ENCODE data around the gene GOLGA8T.
"Not testable (repeated sequence)": the region's sequence is repeated elsewhere in the genome, so short reads cannot be mapped to it uniquely, and the experiment has no call there.

Gene GOLGA8T, protein sequence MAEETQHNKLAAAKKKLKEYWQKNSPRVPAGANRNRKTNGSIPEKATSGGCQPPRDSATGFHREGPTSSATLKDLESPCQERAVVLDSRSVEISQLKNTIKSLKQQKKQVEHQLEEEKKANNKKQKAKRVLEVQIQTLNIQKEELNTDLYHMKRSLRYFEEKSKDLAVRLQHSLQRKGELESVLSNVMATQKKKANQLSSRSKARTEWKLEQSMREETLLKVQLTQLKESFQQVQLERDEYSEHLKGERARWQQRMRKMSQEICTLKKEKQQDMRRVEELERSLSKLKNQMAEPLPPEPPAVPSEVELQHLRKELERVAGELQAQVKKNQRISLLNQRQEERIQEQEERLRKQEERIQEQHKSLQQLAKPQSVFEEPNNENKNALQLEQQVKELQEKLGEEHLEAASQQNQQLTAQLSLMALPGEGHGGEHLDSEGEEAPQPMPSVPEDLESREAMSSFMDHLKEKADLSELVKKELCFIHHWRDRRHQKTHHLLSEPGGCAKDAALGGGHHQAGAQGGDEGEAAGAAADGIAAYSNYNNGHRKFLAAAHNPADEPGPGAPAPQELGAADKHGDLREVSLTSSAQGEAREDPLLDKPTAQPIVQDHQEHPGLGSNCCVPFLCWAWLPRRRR

DNA sequence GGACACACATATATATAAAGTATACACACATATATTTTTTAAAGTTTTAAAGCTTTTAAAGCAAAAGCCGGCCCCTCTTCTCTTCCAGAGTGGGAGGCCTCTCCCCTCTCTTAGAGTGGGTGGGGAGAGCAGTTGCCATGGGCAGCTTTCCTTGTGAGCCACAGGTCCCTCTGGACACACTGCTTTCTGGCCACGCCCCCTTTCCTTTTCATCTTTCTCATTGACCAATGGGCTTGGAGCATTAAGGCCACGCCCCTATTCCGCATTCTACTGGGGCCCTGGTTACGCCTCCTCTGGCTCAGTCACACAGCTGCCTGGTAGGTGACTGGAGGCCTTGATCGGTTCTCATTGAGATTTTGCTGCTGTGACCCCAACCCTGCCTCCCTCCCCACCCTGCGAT is at the start of gene GOLGA8T:
Gene GOLGA8T (plus strand): TSS at position 301 of the 400 bp plus-strand sequence. CDS start 98 bp downstream, at position 399.
- H3K36me3 ChIP-seq (ENCODE audit: control insufficient read depth, insufficient read depth, low read length); H3K9ac ChIP-seq (ENCODE audit: low read length); H3K9me3 ChIP-seq (ENCODE audit: control insufficient read depth, low read length); H3K4me1 ChIP-seq (ENCODE audit: control insufficient read depth, insufficient read depth, low read length); H3K4me3 ChIP-seq (ENCODE audit: low read length); H3K27me3 ChIP-seq (ENCODE audit: control insufficient read depth, insufficient read depth, low read length): not testable (repeated sequence)

DNA sequence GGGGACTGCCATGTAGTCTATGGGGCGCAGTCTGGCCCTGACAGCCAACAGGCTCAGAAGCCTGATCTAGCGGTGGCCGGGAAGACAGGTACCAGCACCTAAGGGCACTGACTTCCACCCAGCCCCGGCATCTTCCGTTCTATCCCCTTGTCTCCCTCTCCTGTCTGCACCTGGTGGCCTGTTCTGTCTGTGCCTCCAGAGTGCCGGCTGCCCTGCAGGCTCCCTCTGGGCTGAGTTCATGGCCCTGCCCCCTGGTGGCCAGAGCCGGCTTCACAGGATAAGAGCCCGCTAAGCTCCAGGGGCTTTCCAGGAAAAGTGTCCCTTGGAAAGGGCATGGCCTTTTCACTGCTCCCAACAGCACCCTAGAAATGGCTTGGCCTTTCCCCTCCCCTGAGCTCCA is 37.0 kb upstream of the GOLGA8T start:
- not testable (repeated sequence) for H3K27me3 ChIP-seq (ENCODE audit: control insufficient read depth, insufficient read depth, low read length); H3K4me3 ChIP-seq (ENCODE audit: low read length); H3K4me1 ChIP-seq (ENCODE audit: control insufficient read depth, insufficient read depth, low read length); H3K9me3 ChIP-seq (ENCODE audit: control insufficient read depth, low read length); H3K9ac ChIP-seq (ENCODE audit: low read length); H3K36me3 ChIP-seq (ENCODE audit: control insufficient read depth, insufficient read depth, low read length)

DNA sequence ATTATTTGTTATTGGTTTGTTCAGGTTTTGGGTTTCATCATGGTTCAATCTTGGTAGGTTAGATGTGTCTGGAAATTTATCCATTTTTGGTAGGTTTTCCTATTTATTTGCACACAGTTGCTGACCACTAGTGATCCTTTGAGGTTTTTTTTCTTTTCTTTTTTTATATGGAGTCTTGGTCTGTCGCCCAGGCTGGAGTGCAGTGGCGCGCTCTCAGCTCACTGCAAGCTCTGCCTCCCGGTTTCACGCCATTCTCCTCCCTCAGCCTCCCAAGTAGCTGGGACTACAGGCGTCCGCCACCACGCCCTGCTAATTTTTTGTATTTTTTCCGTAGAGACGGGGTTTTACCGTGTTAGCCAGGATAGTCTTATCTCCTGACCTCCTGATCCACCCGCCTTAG is 32.0 kb upstream of the GOLGA8T start:
- not testable (repeated sequence) for H3K4me1 ChIP-seq (ENCODE audit: control insufficient read depth, insufficient read depth, low read length); H3K27me3 ChIP-seq (ENCODE audit: control insufficient read depth, insufficient read depth, low read length); H3K9ac ChIP-seq (ENCODE audit: low read length)

DNA sequence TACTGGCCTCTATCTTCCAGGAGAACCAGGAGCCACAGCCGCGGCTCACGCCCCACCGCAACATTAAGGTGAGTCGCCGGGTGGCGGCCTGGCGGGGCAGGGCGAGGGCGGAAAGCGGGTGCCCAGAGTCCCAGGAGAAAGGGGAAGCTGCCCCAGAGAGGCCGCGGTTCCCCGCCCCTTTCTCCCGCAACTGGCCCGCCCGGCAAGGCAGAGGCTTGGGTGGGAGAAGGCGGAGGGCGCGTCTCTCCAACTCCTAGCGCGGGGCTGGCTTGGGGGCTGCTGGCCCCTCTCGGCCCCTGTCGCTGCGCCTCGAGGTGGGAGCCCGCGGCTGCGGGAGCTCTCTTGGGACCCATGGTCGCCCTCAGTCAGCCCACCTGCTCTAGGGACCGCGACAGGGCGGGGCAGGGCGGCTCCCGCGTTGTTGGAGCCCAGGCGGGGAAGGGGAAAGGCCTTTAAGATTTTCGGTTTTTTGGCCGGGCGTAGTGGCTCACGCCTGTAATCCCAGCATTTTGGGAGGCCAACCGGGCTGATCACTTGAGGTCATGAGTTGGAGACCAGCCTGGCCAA is 30.8 kb upstream of the GOLGA8T start:
- H3K27me3 ChIP-seq (ENCODE audit: control insufficient read depth, insufficient read depth, low read length); H3K4me3 ChIP-seq (ENCODE audit: low read length); H3K9ac ChIP-seq (ENCODE audit: low read length); H3K36me3 ChIP-seq (ENCODE audit: control insufficient read depth, insufficient read depth, low read length); H3K4me1 ChIP-seq (ENCODE audit: control insufficient read depth, insufficient read depth, low read length); H3K9me3 ChIP-seq (ENCODE audit: control insufficient read depth, low read length): not testable (repeated sequence)

More for the DNA sequence above, 32.0 kb upstream of the GOLGA8T start:
- not testable (repeated sequence) for H3K36me3 ChIP-seq (ENCODE audit: control insufficient read depth, insufficient read depth, low read length); H3K9me3 ChIP-seq (ENCODE audit: control insufficient read depth, low read length); H3K4me3 ChIP-seq (ENCODE audit: low read length)

DNA sequence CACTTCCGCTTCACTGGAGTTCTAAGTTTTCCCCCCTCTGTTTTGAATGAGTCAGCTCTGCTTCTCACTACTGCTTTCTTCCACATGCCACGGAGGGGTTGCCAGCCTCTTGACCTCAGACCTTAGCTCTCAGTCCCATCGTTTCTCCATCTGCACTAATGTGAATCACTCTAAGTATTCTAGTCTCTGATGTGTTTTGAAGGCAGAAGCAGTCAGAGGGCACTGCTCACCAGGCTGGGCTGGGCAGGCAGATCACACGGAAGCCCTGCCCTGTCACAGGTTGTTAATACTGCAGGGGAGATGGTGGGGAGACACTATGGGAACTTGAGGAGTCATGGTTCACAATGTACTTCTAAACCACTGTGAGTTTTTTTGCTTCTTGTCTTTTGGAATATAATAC is 24.3 kb upstream of the GOLGA8T start:
- not testable (repeated sequence) for H3K36me3 ChIP-seq (ENCODE audit: control insufficient read depth, insufficient read depth, low read length); H3K4me3 ChIP-seq (ENCODE audit: low read length); H3K9ac ChIP-seq (ENCODE audit: low read length); H3K4me1 ChIP-seq (ENCODE audit: control insufficient read depth, insufficient read depth, low read length); H3K27me3 ChIP-seq (ENCODE audit: control insufficient read depth, insufficient read depth, low read length); H3K9me3 ChIP-seq (ENCODE audit: control insufficient read depth, low read length)

DNA sequence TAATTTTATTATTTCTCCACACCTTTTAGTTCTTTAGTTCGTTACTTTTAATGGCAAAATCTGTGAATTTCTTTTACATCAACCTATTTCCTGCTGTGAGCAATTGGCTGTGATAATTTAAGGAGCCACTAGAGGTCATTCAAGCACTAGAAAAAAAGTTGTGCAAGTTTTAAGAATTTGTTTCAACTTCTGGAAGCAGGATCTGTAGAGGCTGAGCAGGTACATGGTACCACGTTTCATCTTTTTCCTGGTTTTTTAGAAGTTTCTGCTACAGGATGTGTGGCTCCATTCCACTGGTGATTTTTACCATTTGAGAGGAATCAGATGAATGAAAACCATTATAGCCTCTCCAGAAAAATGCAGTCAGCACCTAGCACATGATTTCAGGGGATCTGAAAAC is 4.8 kb upstream of the GOLGA8T start:
- H3K27me3 ChIP-seq (ENCODE audit: control insufficient read depth, insufficient read depth, low read length); H3K9ac ChIP-seq (ENCODE audit: low read length); H3K36me3 ChIP-seq (ENCODE audit: control insufficient read depth, insufficient read depth, low read length); H3K4me3 ChIP-seq (ENCODE audit: low read length); H3K9me3 ChIP-seq (ENCODE audit: control insufficient read depth, low read length); H3K4me1 ChIP-seq (ENCODE audit: control insufficient read depth, insufficient read depth, low read length): not testable (repeated sequence)

DNA sequence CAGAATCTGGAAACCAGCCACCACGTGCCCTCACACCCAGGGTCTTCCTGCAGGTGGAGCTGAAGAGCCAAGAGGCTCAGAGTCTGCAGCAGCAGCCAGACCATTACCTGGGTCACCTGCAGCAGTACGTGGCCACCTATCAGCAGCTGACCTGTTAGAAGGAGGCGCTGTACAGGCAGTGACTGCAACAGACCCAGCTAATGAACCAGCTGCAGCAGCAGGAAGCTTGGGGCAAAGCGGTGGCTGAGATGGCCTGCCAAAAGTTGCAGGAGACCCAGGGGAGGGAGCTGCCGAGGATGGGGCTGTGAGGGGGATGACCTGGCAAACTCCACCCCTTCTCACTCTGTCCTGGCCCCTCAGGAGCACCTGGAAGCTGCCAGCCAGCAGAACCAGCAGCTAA is 8.4 kb downstream of the GOLGA8T start:
- not testable (repeated sequence) for H3K4me1 ChIP-seq (ENCODE audit: control insufficient read depth, insufficient read depth, low read length); H3K27me3 ChIP-seq (ENCODE audit: control insufficient read depth, insufficient read depth, low read length); H3K4me3 ChIP-seq (ENCODE audit: low read length)

DNA sequence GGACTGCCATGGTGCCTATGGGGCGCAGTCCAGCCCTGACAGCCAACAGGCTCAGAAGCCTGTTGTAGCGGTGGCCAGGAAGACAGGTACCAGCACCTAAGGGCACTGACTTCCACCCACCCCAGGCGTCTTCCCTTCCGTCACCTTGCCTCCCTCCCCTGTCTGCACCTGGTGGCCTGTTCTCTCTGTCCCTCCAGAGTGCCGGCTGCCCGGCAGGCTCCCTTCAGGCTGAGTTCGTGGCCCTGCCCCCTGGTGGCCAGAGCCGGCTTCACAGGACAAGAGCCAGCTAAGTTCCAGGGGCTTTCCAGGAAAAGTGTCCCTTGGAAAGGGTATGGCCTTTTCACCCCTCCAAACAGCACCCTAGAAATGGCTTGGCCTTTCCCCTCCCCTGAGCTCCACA is 15.0 kb downstream of the GOLGA8T start:
- not testable (repeated sequence) for H3K4me3 ChIP-seq (ENCODE audit: low read length); H3K9ac ChIP-seq (ENCODE audit: low read length); H3K27me3 ChIP-seq (ENCODE audit: control insufficient read depth, insufficient read depth, low read length); H3K36me3 ChIP-seq (ENCODE audit: control insufficient read depth, insufficient read depth, low read length); H3K9me3 ChIP-seq (ENCODE audit: control insufficient read depth, low read length); H3K4me1 ChIP-seq (ENCODE audit: control insufficient read depth, insufficient read depth, low read length)

More for the DNA sequence above, 8.4 kb downstream of the GOLGA8T start:
- H3K9me3 ChIP-seq (ENCODE audit: control insufficient read depth, low read length); H3K36me3 ChIP-seq (ENCODE audit: control insufficient read depth, insufficient read depth, low read length); H3K9ac ChIP-seq (ENCODE audit: low read length): not testable (repeated sequence)

DNA sequence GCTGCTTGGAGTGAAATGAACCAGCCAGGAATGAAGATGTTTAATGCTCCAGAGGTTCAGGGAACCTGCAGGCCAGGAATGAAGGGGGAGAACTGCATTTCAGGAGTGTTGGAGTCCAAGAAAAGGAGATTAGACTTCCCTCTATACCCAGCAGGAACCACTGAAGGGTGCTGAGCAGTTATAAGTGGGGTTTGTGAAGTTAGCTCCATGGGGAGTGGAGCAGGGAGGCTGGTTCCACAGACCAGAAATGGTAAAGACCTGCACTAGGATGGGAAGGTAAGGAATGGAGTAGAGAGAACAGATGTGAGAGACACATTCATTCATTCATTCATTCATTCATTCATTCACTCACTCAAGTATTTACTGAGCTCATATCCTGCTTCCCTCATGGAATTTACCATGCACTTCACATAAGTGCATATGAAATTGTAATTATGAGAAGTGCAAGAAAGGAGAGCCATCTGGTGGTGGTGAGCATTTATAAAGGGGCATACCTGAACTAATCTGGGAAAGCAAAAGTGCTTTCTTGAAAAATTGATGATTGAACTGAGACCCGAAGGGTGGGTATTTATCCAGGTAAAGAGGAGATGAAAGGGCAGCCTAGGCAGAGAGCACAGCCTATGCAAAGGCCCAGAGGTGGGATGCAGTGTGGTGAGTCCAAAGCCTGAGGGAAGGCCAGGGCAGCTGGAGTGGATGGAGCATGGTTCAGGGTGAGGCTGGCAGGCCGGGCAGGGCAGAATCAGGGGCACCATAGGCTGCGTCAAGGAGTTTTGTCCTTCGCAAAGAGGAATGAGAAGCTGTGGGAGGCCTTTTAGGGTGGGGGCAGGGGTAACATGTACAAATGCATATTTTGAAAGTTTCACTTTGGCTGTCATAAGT is 27.9 kb downstream of the GOLGA8T start:
- H3K27me3 ChIP-seq (ENCODE audit: control insufficient read depth, insufficient read depth, low read length); H3K9me3 ChIP-seq (ENCODE audit: control insufficient read depth, low read length); H3K4me1 ChIP-seq (ENCODE audit: control insufficient read depth, insufficient read depth, low read length); H3K9ac ChIP-seq (ENCODE audit: low read length); H3K36me3 ChIP-seq (ENCODE audit: control insufficient read depth, insufficient read depth, low read length); H3K4me3 ChIP-seq (ENCODE audit: low read length): not testable (repeated sequence)

DNA sequence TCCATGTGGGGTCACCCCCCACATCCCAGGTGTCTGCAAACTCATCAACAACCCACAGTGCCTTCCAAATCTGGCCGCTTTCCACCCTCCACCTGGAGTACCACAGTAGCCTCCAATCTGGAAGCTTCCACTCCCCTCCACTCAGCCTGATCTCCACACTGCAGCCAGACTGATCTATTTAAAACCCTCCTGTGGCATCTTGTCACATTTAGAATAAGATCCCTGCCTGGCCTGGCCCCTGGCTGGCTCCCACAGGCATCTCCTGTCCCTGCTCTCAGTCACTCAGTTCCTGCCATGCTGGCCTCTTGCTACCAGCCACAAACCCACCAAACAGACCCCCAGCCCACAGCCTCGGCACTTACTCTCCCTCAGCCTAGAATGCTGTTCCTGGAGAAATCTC is 28.9 kb downstream of the GOLGA8T start:
- H3K4me1 ChIP-seq (ENCODE audit: control insufficient read depth, insufficient read depth, low read length); H3K27me3 ChIP-seq (ENCODE audit: control insufficient read depth, insufficient read depth, low read length); H3K4me3 ChIP-seq (ENCODE audit: low read length); H3K9me3 ChIP-seq (ENCODE audit: control insufficient read depth, low read length); H3K9ac ChIP-seq (ENCODE audit: low read length); H3K36me3 ChIP-seq (ENCODE audit: control insufficient read depth, insufficient read depth, low read length): not testable (repeated sequence)

DNA sequence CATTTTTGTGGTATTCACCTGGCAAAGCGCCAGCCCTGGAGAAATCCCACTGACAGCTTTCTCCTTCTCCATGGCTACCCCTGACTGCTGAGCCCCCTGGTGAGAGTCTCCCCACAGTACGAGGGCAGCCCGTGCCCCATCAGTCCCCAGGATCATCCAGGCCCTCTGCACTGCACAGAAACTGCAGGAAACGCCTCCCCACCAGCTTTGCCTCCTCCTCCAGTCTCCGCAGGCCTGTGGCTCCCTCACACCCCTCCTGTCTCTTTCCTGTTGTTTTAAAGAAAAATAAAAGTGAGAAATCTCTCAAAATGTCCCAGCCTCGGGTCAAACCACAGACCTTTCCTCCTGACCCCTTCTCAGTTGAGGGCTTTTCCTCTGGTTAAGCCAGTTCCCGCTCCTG is 29.4 kb downstream of the GOLGA8T start:
- not testable (repeated sequence) for H3K9me3 ChIP-seq (ENCODE audit: control insufficient read depth, low read length); H3K4me3 ChIP-seq (ENCODE audit: low read length); H3K4me1 ChIP-seq (ENCODE audit: control insufficient read depth, insufficient read depth, low read length); H3K9ac ChIP-seq (ENCODE audit: low read length); H3K27me3 ChIP-seq (ENCODE audit: control insufficient read depth, insufficient read depth, low read length); H3K36me3 ChIP-seq (ENCODE audit: control insufficient read depth, insufficient read depth, low read length)

DNA sequence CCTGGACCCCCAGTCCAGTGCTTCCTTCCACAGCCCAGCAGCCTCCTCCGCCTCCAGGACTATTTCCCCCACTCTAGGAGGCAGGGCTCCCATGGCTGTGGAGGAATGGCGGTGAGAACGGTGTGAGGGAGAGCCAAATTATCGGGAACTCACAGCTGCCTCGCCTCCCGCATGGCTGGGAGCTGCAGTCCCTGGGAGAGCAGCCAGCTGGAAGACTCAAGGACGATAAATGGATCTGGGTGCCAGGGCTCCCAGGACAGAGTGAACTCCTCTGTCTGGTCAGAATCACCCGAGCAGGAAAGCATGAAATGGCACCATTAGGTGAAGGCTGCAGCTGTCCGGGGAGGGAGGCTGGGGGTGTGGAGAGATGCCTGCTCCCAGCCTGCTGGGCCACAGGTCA is 32.6 kb downstream of the GOLGA8T start:
- H3K4me1 ChIP-seq (ENCODE audit: control insufficient read depth, insufficient read depth, low read length); H3K27me3 ChIP-seq (ENCODE audit: control insufficient read depth, insufficient read depth, low read length); H3K4me3 ChIP-seq (ENCODE audit: low read length); H3K36me3 ChIP-seq (ENCODE audit: control insufficient read depth, insufficient read depth, low read length); H3K9me3 ChIP-seq (ENCODE audit: control insufficient read depth, low read length); H3K9ac ChIP-seq (ENCODE audit: low read length): not testable (repeated sequence)

Measured in mucosa of stomach (tissue), 1 donor.